SK-N-SH (cell line): ENCODE measurements around the gene PRKACG. TPM values are rescaled to one million over a fixed set of nuclear protein-coding genes. Genes with fewer than 3 reads are reported as not detected.

Source experiments
- CTCF ChIA-PET: fragments of 300-600, 350-600 bp; formaldehyde crosslinking; extraction: SDS; loops from one replicate; lab custom pipeline; 2021; lab: Yijun Ruan, JAX
- POLR2A ChIA-PET: fragments of 350-600 bp; sonication (Branson Sonifier 250); formaldehyde crosslinking; extraction: SDS; loops from one replicate; lab custom pipeline; 2020; ENCODE audit warnings: antibody characterized with exemption, inconsistent platforms; lab: Yijun Ruan, JAX
- DNase-seq: peaks from one replicate; pipeline ENCODE4 v3.0.0; 2012
- H2AFZ ChIP-seq: fragments of 200-600 bp; sonication (generic); 2 replicates; pipeline ENCODE4 v1.8.1; 2016; ENCODE audit warnings: antibody characterized with exemption, mild to moderate bottlenecking, low read depth
- H3F3A ChIP-seq: fragments of 200-600 bp; sonication (generic); replicated peaks from 2 replicates; pipeline ENCODE3; 2016; ENCODE audit warnings: antibody characterized with exemption, mild to moderate bottlenecking; ENCODE audit not compliant: insufficient read depth
- H3K27ac ChIP-seq, 2 experiments: fragments of 200-500 bp in 1 of 2; fragments of 200-600 bp in 1 of 2; sonication (Bioruptor generic) in 1 of 2; sonication (generic), shearing (Covaris generic) in 1 of 2; 2 replicates each; pipeline versions ENCODE4 v1.5.1 to v1.6.1; 2014 to 2016; ENCODE audit warnings: low read depth in 2 of 2, inconsistent platforms in 1 of 2, low read length in 1 of 2, mild to moderate bottlenecking in 1 of 2, mixed read lengths in 1 of 2
- H3K27me3 ChIP-seq: fragments of 200-600 bp; sonication (generic), shearing (Covaris generic); 2 replicates; pipeline ENCODE4 v1.6.1; 2016; ENCODE audit warnings: mixed run types; ENCODE audit not compliant: insufficient read depth
- H3K36me3 ChIP-seq, 2 experiments: fragments of 200-500 bp in 1 of 2; fragments of 200-600 bp in 1 of 2; sonication (Bioruptor generic) in 1 of 2; sonication (generic) in 1 of 2; replicated peaks in 1 of 2; 2 replicates each; pipeline versions ENCODE3 to v1.5.1; 2014 to 2016; ENCODE audit warnings: low read length in 1 of 2, mild to moderate bottlenecking in 1 of 2; ENCODE audit not compliant: insufficient read depth in 2 of 2, control insufficient read depth in 1 of 2
- H3K4me1 ChIP-seq, 2 experiments: fragments of 200-500 bp in 1 of 2; fragments of 200-600 bp in 1 of 2; sonication (Bioruptor generic) in 1 of 2; sonication (generic), shearing (Covaris generic) in 1 of 2; 2 replicates each; pipeline versions ENCODE4 v1.5.1 to v1.6.1; 2014 to 2016; ENCODE audit warnings: low read depth in 1 of 2, low read length in 1 of 2, mixed run types in 1 of 2; ENCODE audit not compliant: insufficient read depth in 2 of 2, control insufficient read depth in 1 of 2
- H3K4me2 ChIP-seq: fragments of 200-600 bp; sonication (generic), shearing (Covaris generic); 2 replicates; pipeline ENCODE4 v1.6.1; 2017; ENCODE audit warnings: mixed run types
- H3K4me3 ChIP-seq, 2 experiments: fragments of 200-500 bp in 1 of 2; fragments of 200-600 bp in 1 of 2; sonication (Bioruptor generic) in 1 of 2; sonication (generic), shearing (Covaris generic) in 1 of 2; 2 replicates each; pipeline versions ENCODE4 v1.5.1 to v1.8.1; 2014 to 2016; ENCODE audit warnings: low read depth in 2 of 2, inconsistent platforms in 1 of 2, low read length in 1 of 2, mild to moderate bottlenecking in 1 of 2, mixed read lengths in 1 of 2, moderate library complexity in 1 of 2
- H3K79me2 ChIP-seq: fragments of 200-600 bp; sonication (generic); 2 replicates; pipeline ENCODE4 v1.8.1; 2017; ENCODE audit warnings: mild to moderate bottlenecking; ENCODE audit not compliant: insufficient read depth
- H3K9ac ChIP-seq: fragments of 200-600 bp; sonication (generic); 2 replicates; pipeline ENCODE4 v1.6.1; 2017; ENCODE audit warnings: mixed run types
- H3K9me2 ChIP-seq: fragments of 200-600 bp; sonication (generic); 2 replicates; pipeline ENCODE4 v1.6.1; 2017; ENCODE audit warnings: mixed run types
- H3K9me3 ChIP-seq: fragments of 200-600 bp; sonication (generic); 2 replicates; pipeline ENCODE4 v1.6.1; 2017; ENCODE audit warnings: mixed run types, mild to moderate bottlenecking, moderate library complexity
- H4K20me1 ChIP-seq: fragments of 200-600 bp; sonication (generic); 2 replicates; pipeline ENCODE4 v1.6.1; 2017; ENCODE audit warnings: mild to moderate bottlenecking, mixed run types; ENCODE audit not compliant: insufficient read depth
- CTCF ChIP-seq: fragments of 200-600 bp; sonication (generic); IDR thresholded peaks from 2 replicates; pipeline ENCODE4 v1.6.1; 2017; ENCODE audit warnings: antibody characterized with exemption, mild to moderate bottlenecking, moderate library complexity
- ELF1 ChIP-seq: IDR thresholded peaks from 2 replicates; pipeline ENCODE4 v1.4.0; 2012
- EP300 ChIP-seq, 2 experiments: IDR thresholded peaks; 2 replicates each; pipeline versions ENCODE4 v1.4.0 to v1.6.1; 2012; ENCODE audit warnings: borderline replicate concordance in 1 of 2, low read depth in 1 of 2, low read length in 1 of 2
- EZH2phosphoT487 ChIP-seq: fragments of 200-600 bp; sonication (generic); IDR thresholded peaks from 2 replicates; pipeline ENCODE4 v1.6.1; 2017; ENCODE audit warnings: low read depth, mixed run types, mild to moderate bottlenecking, antibody characterized with exemption, moderate library complexity, borderline replicate concordance
- FOXM1 ChIP-seq: IDR thresholded peaks from 2 replicates; pipeline ENCODE4 v1.4.0; 2012; ENCODE audit warnings: low read depth, mild to moderate bottlenecking
- JUND ChIP-seq: IDR thresholded peaks from 2 replicates; pipeline ENCODE4 v1.4.0; 2012
- MAX ChIP-seq: IDR thresholded peaks from 2 replicates; pipeline ENCODE4 v1.4.0; 2012; ENCODE audit warnings: low read depth
- MXI1 ChIP-seq: IDR thresholded peaks from 2 replicates; pipeline ENCODE4 v1.6.1; 2012; ENCODE audit warnings: mild to moderate bottlenecking, low read depth, low read length, improper control_type of control experiment
- NFIC ChIP-seq: IDR thresholded peaks from 2 replicates; pipeline ENCODE4 v1.4.0; 2012; ENCODE audit warnings: borderline replicate concordance
- PBX3 ChIP-seq: IDR thresholded peaks from 2 replicates; pipeline ENCODE4; 2012
- RAD21 ChIP-seq: IDR thresholded peaks from 2 replicates; pipeline ENCODE4 v1.6.1; 2012; ENCODE audit warnings: mild to moderate bottlenecking, low read length
- REST ChIP-seq: IDR thresholded peaks from 2 replicates; pipeline ENCODE4 v1.6.1; 2012; ENCODE audit warnings: mild to moderate bottlenecking, low read depth, low read length, moderate library complexity
- RFX5 ChIP-seq: IDR thresholded peaks from 2 replicates; pipeline ENCODE4 v1.6.1; 2012; ENCODE audit warnings: mild to moderate bottlenecking, improper control_type of control experiment, low read length
- RXRA ChIP-seq: IDR thresholded peaks from 2 replicates; pipeline ENCODE4 v1.4.0; 2012; ENCODE audit warnings: low read depth, mild to moderate bottlenecking, borderline replicate concordance
- TAF1 ChIP-seq: IDR thresholded peaks from 2 replicates; pipeline ENCODE4 v1.6.1; 2012; ENCODE audit warnings: low read depth, mild to moderate bottlenecking, low read length, moderate library complexity, borderline replicate concordance
- TCF12 ChIP-seq: IDR thresholded peaks from 2 replicates; pipeline ENCODE4 v1.4.0; 2012
- TEAD4 ChIP-seq: IDR thresholded peaks from 2 replicates; pipeline ENCODE4 v1.4.0; 2012; ENCODE audit warnings: mild to moderate bottlenecking, borderline replicate concordance; ENCODE audit not compliant: insufficient read depth
- USF2 ChIP-seq: fragments of 150-350 bp; IDR thresholded peaks from 2 replicates; pipeline ENCODE4 v1.6.1; 2017; ENCODE audit warnings: antibody characterized with exemption, low read length, low read depth, borderline replicate concordance
- YY1 ChIP-seq: IDR thresholded peaks from 2 replicates; pipeline ENCODE4 v1.4.0; 2012; ENCODE audit warnings: low read depth, mild to moderate bottlenecking
- WGBS: methylation state at CpG from one replicate; pipeline ENCODE4 v1.1.6; 2017; ENCODE audit warnings: low lambda C conversion rate; 5-methylcytosine and 5-hydroxymethylcytosine counted together
- polyA plus RNA-seq, 3 experiments: library from polyadenylated mRNA; depleted of rRNA; stranded (reverse); fragments of >200 nt; gene quantifications; 2 replicates each; pipeline ENCODE4 v1.2.3, GENCODE V29; 2012

Gene PRKACG
- polyA plus RNA-seq, 1 of the 3 experiments (the other 2 are of a cell fraction): not detected

- Histone ChIP-seq H3K4me1 (no peaks in the 10 kb centered on the region), H3K9me3 (no peaks in the 10 kb centered on the region), H4K20me1 (no peaks in the 10 kb centered on the region), H3K27me3 (peaks cover 58% of the 10 kb centered on the region), H3F3A (no peaks in the 10 kb centered on the region), H3K36me3 (no peaks in the 10 kb centered on the region), H3K4me3 (no peak overlapping the region), H3K27ac (no peak overlapping the region), H3K9ac (no peak overlapping the region), H3K4me2 (no peak overlapping the region), H2AFZ (no peak overlapping the region), H3K9me2 (no peaks in the 10 kb centered on the region), H3K79me2 (no peaks in the 10 kb centered on the region)
- TF ChIP-seq MAX: no peak
- no peak for TF ChIP-seq RFX5
- TF ChIP-seq EZH2phosphoT487: no peak
- no peak for TF ChIP-seq MXI1
- TF ChIP-seq JUND: no peak
- TF ChIP-seq CTCF: no peak
- TF ChIP-seq PBX3: no peak
- TF ChIP-seq RXRA: no peak
- no peak for TF ChIP-seq RAD21
- TF ChIP-seq ELF1: no peak
- no peak for TF ChIP-seq EP300 (IDR thresholded peaks at IDR 0.05; ENCODE audit: borderline replicate concordance in 1 of 2, low read depth in 1 of 2, low read length in 1 of 2)
- no peak for TF ChIP-seq FOXM1
- TF ChIP-seq NFIC: no peak
- no peak for TF ChIP-seq TCF12
- no peak for DNase-seq
- 27% methylated on average over 11 of the region's 18 CpGs for WGBS
- POLR2A ChIA-PET: no interaction called here
- CTCF ChIA-PET: interaction anchor here (1.1 to 1.6 kb wide), 2 partner anchors 12 to 13 kb away, joined by 3 to 4 read pairs; no protein-coding TSS in a partner anchor
Measured at GRCh38 chr9:69012696-69013381, 1.1 kb downstream of the PRKACG start.

GRCh38 chr9:69009708-69010107, 4.2 kb downstream of the PRKACG start:
- no peaks in the 10 kb centered on the region for H3K9me3 ChIP-seq
- no peak overlapping the region for H2AFZ ChIP-seq
- DNase-seq: no peak
- ChIA-PET POLR2A (no interaction called here), CTCF (interaction anchor here (1.0 kb wide), 1 partner anchor 184 kb away, joined by 3 read pairs; no protein-coding TSS in a partner anchor)
- no peaks in the 10 kb centered on the region for H4K20me1 ChIP-seq
- no peaks in the 10 kb centered on the region for H3K36me3 ChIP-seq
- no peaks in the 10 kb centered on the region for H3K79me2 ChIP-seq
- no peaks in the 10 kb centered on the region for H3K9me2 ChIP-seq
- H3K4me1 ChIP-seq: no peaks in the 10 kb centered on the region
- no peak overlapping the region for H3K4me3 ChIP-seq
- H3K27me3 ChIP-seq: peaks cover 71% of the 10 kb centered on the region; the same call in 1 of the 2 replicates
- H3K27ac ChIP-seq: no peak overlapping the region
- WGBS: 0% methylated on average over 1 of the region's 1 CpG
- no peaks in the 10 kb centered on the region for H3F3A ChIP-seq
- H3K9ac ChIP-seq: no peak overlapping the region
- H3K4me2 ChIP-seq: no peak overlapping the region
- TF ChIP-seq JUND (no peak), YY1 (no peak), TAF1 (no peak), EZH2phosphoT487 (no peak), USF2 (no peak), TEAD4 (no peak), RFX5 (no peak), REST (no peak), MXI1 (no peak), RXRA (no peak)
